PC-9 (cell line): ENCODE measurements around the gene PAX8.

Source experiments
- CTCF ChIP-seq: fragments of 200-600 bp; sonication (generic); conservative IDR thresholded peaks from 2 replicates; pipeline ENCODE4 v1.6.1; 2017; ENCODE audit warnings: mixed run types, antibody characterized with exemption, mild to moderate bottlenecking, moderate library complexity
- EZH2 ChIP-seq: fragments of 200-600 bp; sonication (generic); IDR thresholded peaks from 2 replicates; pipeline ENCODE4 v1.8.0; 2017; ENCODE audit warnings: antibody characterized with exemption, low read depth

- TF ChIP-seq CTCF = no peak
- no peak for TF ChIP-seq EZH2
Observed at GRCh38 chr2:113183264-113183663, 95.5 kb downstream of the PAX8 start.
